KMS-11 (cell line): ENCODE measurements around the gene PLCB4.

ENCODE experiments used
- H2AFZ ChIP-seq: fragments of 200-600 bp; sonication (generic); 2 replicates; pipeline ENCODE4 v1.6.1; 2016; ENCODE audit warnings: antibody characterized with exemption, mixed run types, low read depth
- H3K27ac ChIP-seq: fragments of 200-600 bp; sonication (generic); 2 replicates; pipeline ENCODE4 v1.6.1; 2016; ENCODE audit warnings: mild to moderate bottlenecking, mixed run types
- H3K27me3 ChIP-seq: fragments of 200-600 bp; sonication (generic); 2 replicates; pipeline ENCODE4 v1.6.1; 2017; ENCODE audit warnings: mild to moderate bottlenecking, low read depth, mixed run types, moderate library complexity; ENCODE audit not compliant: insufficient read depth
- H3K36me3 ChIP-seq: fragments of 200-600 bp; sonication (generic); 2 replicates; pipeline ENCODE4 v1.6.1; 2017; ENCODE audit warnings: mild to moderate bottlenecking, mixed run types; ENCODE audit not compliant: insufficient read depth
- H3K4me1 ChIP-seq: fragments of 200-600 bp; sonication (generic); 2 replicates; pipeline ENCODE4 v1.6.1; 2016; ENCODE audit warnings: mild to moderate bottlenecking, low read depth, mixed run types; ENCODE audit not compliant: poor library complexity, severe bottlenecking
- H3K4me2 ChIP-seq: fragments of 200-600 bp; sonication (generic); 2 replicates; pipeline ENCODE4 v1.7.0; 2016; ENCODE audit warnings: mild to moderate bottlenecking, mixed run types
- H3K4me3 ChIP-seq: fragments of 200-600 bp; sonication (generic); IDR thresholded peaks from 2 replicates; pipeline ENCODE4 v1.6.1; 2017; ENCODE audit warnings: low read depth, low read length, mixed read lengths; ENCODE audit not compliant: insufficient read depth
- H3K79me2 ChIP-seq: fragments of 200-600 bp; sonication (generic); 2 replicates; pipeline ENCODE4 v1.6.1; 2016; ENCODE audit warnings: low read depth, mixed run types; ENCODE audit not compliant: insufficient read depth
- H3K9ac ChIP-seq: fragments of 200-600 bp; sonication (generic); 2 replicates; pipeline ENCODE4 v1.6.1; 2016; ENCODE audit warnings: mild to moderate bottlenecking, mixed run types
- H4K20me1 ChIP-seq: fragments of 200-600 bp; sonication (generic); 2 replicates; pipeline ENCODE4 v1.6.1; 2016; ENCODE audit warnings: mild to moderate bottlenecking, mixed run types; ENCODE audit not compliant: insufficient read depth
- TF ChIP-seq, protein P1 (sequence below): fragments of 200-600 bp; sonication (generic); conservative IDR thresholded peaks from 2 replicates; pipeline ENCODE4 v1.6.1; 2017; ENCODE audit warnings: low read depth, mild to moderate bottlenecking, antibody characterized with exemption, low read length, moderate library complexity, mixed read lengths

The PLCB4 gene

DNA sequence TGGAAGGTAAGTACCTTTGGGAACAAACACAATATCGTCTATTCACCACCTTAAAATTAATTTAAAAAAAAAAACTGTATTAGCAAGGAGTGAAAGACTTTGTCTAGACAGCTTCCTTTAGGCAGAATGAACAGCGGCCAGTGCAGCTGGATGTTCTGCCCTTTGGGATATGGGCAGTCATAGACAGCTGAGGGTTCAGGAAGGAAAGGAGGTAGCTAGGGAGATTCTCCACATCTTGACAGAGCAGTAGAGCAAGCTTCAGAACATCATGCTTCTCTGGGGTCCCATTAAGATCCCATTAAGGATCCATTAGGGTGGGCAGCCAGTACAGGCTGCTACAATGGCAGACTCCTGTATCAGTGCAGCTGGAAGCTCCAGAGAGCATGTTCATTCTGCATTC, 46.5 kb upstream of the PLCB4 start:
- no peak overlapping the region for H3K4me2 ChIP-seq

GRCh38 chr20:9024606-9025005, 44.3 kb upstream of the PLCB4 start:
- Histone ChIP-seq H3K4me3 (no peak overlapping the region), H3K27me3 (no peaks in the 10 kb centered on the region), H3K9ac (no peak overlapping the region), H3K27ac (no peak overlapping the region), H3K4me2 (no peak overlapping the region), H3K4me1 (peaks cover 5% of the 10 kb centered on the region), H4K20me1 (no peaks in the 10 kb centered on the region), H3K36me3 (no peaks in the 10 kb centered on the region), H2AFZ (no peak overlapping the region), H3K79me2 (no peaks in the 10 kb centered on the region)
- TF ChIP-seq, protein P1, sequence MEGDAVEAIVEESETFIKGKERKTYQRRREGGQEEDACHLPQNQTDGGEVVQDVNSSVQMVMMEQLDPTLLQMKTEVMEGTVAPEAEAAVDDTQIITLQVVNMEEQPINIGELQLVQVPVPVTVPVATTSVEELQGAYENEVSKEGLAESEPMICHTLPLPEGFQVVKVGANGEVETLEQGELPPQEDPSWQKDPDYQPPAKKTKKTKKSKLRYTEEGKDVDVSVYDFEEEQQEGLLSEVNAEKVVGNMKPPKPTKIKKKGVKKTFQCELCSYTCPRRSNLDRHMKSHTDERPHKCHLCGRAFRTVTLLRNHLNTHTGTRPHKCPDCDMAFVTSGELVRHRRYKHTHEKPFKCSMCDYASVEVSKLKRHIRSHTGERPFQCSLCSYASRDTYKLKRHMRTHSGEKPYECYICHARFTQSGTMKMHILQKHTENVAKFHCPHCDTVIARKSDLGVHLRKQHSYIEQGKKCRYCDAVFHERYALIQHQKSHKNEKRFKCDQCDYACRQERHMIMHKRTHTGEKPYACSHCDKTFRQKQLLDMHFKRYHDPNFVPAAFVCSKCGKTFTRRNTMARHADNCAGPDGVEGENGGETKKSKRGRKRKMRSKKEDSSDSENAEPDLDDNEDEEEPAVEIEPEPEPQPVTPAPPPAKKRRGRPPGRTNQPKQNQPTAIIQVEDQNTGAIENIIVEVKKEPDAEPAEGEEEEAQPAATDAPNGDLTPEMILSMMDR: no peak

More for the DNA sequence above, 46.5 kb upstream of the PLCB4 start:
- H3K4me1 ChIP-seq: peaks cover 9% of the 10 kb centered on the region
- no peaks in the 10 kb centered on the region for H3K79me2 ChIP-seq
- no peaks in the 10 kb centered on the region for H3K27me3 ChIP-seq
- TF ChIP-seq, protein P1: no peak
- H4K20me1 ChIP-seq: no peaks in the 10 kb centered on the region
- no peak overlapping the region for H3K9ac ChIP-seq
- no peak overlapping the region for H3K4me3 ChIP-seq
- H3K36me3 ChIP-seq: no peaks in the 10 kb centered on the region
- no peak overlapping the region for H2AFZ ChIP-seq
- no peak overlapping the region for H3K27ac ChIP-seq

- Histone ChIP-seq H3K4me3 (no peak overlapping the region), H4K20me1 (no peaks in the 10 kb centered on the region), H3K27ac (no peak overlapping the region), H3K36me3 (no peaks in the 10 kb centered on the region), H3K27me3 (no peaks in the 10 kb centered on the region), H2AFZ (no peak overlapping the region), H3K4me1 (peaks cover 1% of the 10 kb centered on the region), H3K4me2 (no peak overlapping the region), H3K9ac (no peak overlapping the region), H3K79me2 (no peaks in the 10 kb centered on the region)
- TF ChIP-seq, protein P1: no peak
Measured at GRCh38 chr20:9025011-9025410, 43.9 kb upstream of the PLCB4 start.

DNA sequence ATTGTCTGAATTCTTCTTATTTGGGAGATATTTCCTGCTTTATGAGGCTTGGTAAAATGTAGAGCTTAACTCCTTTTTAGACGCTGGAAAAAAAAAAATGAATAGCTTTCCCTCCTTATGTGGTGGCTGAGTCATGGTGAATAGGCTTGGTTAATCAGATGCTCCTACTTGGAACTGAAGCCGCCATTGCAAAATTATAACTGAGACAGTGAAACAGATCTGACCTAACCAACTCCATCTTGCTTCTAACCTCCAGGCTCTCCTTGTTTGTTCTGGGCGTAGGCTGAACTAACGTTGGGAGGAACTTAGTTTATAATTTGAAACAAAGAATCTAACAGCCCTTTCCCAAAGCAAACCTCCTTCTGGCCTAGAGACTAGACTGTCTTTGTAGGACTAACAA, 43.2 kb upstream of the PLCB4 start:
- H3K27me3 ChIP-seq: no peaks in the 10 kb centered on the region
- no peak overlapping the region for H3K4me3 ChIP-seq
- no peak overlapping the region for H3K27ac ChIP-seq
- H3K4me1 ChIP-seq: no peaks in the 10 kb centered on the region
- H4K20me1 ChIP-seq: no peaks in the 10 kb centered on the region
- no peak overlapping the region for H3K4me2 ChIP-seq
- TF ChIP-seq, protein P1: no peak
- H3K36me3 ChIP-seq: no peaks in the 10 kb centered on the region
- no peak overlapping the region for H3K9ac ChIP-seq
- H2AFZ ChIP-seq: no peak overlapping the region
- no peaks in the 10 kb centered on the region for H3K79me2 ChIP-seq
